Ammon's horn (tissue), 1 donor: ENCODE measurements around the gene CA5B.
A peak's percentile ranks its signal among the peaks of the same experiment; 100 is the strongest.
"Not testable (repeated sequence)": the region's sequence is repeated elsewhere in the genome, so short reads cannot be mapped to it uniquely, and the experiment has no call there.

Experiments
- DNase-seq: peaks from one replicate; pipeline ENCODE4 v3.0.0-alpha.2; 2016; ENCODE audit warnings: low spot score

The CA5B gene

GRCh38 chrX:15748841-15749240, 10.8 kb downstream of the CA5B start:
- DNase-seq: no peak

- peak; percentile 25 for DNase-seq
Measured at GRCh38 chrX:15749642-15750610, 11.9 kb downstream of the CA5B start.

- DNase-seq: no peak
Measured at GRCh38 chrX:15750611-15751154, 12.6 kb downstream of the CA5B start.

GRCh38 chrX:15751155-15751819, 13.2 kb downstream of the CA5B start:
- DNase-seq: no peak

- DNase-seq: no peak
Measured at GRCh38 chrX:15755091-15755490, 17.0 kb downstream of the CA5B start.

- no peak for DNase-seq
Measured at GRCh38 chrX:15758140-15758539, 20.1 kb downstream of the CA5B start.

- DNase-seq: not testable (repeated sequence)
Measured at GRCh38 chrX:15759886-15760285, 21.8 kb downstream of the CA5B start.

- peak; percentile 49 for DNase-seq
Measured at GRCh38 chrX:15761564-15762191, 23.6 kb downstream of the CA5B start.

GRCh38 chrX:15769300-15769954, 31.4 kb downstream of the CA5B start:
- DNase-seq: no peak

GRCh38 chrX:15781961-15782699, 44.1 kb downstream of the CA5B start:
- no peak for DNase-seq

GRCh38 chrX:15785176-15785750, 47.2 kb downstream of the CA5B start:
- DNase-seq: no peak

GRCh38 chrX:15786915-15787314, 48.8 kb downstream of the CA5B start:
- DNase-seq: no peak

GRCh38 chrX:15789979-15790768, 52.1 kb downstream of the CA5B start, which contains the start of gene ZRSR2:
ZRSR2 (plus strand) TSS chrX:15790484; CDS start chrX:15790496, 12 bp downstream.
- peak; percentile 87 for DNase-seq

GRCh38 chrX:15790769-15791290, 52.8 kb downstream of the CA5B start:
- peak; percentile 4 for DNase-seq

GRCh38 chrX:15797707-15798106, 59.6 kb downstream of the CA5B start:
- DNase-seq: no peak

- DNase-seq: no peak
Measured at GRCh38 chrX:15804563-15804962, 66.5 kb downstream of the CA5B start.

GRCh38 chrX:15808254-15808653, 70.2 kb downstream of the CA5B start:
- DNase-seq: no peak

- no peak for DNase-seq
Measured at GRCh38 chrX:15812192-15812938, 74.3 kb downstream of the CA5B start.

GRCh38 chrX:15813416-15813815, 75.3 kb downstream of the CA5B start:
- no peak for DNase-seq
